Myocyte (in vitro differentiated cells): ENCODE measurements around the gene SBK2. TPM values are rescaled to one million over a fixed set of nuclear protein-coding genes. Genes with fewer than 3 reads are reported as not detected.

Experiments used
- DNase-seq: peaks from one replicate; pipeline ENCODE4 v3.0.0-alpha.2; 2012; ENCODE audit warnings: low read depth
- total RNA-seq: library from RNA; depleted of rRNA; stranded (reverse); fragments of >200 nt; gene quantifications from 2 replicates; pipeline ENCODE4 v1.2.3, GENCODE V29; 2014

SBK2 gene
- total RNA-seq, 1 donor from 2014 or later, result 39.9 TPM

- peak; percentile 93 for DNase-seq
Observed at GRCh38 chr19:55486971-55487923, 49.7 kb downstream of the SBK2 start.

- DNase-seq, result no peak
Observed at GRCh38 chr19:55486043-55486970, 50.6 kb downstream of the SBK2 start.

DNA sequence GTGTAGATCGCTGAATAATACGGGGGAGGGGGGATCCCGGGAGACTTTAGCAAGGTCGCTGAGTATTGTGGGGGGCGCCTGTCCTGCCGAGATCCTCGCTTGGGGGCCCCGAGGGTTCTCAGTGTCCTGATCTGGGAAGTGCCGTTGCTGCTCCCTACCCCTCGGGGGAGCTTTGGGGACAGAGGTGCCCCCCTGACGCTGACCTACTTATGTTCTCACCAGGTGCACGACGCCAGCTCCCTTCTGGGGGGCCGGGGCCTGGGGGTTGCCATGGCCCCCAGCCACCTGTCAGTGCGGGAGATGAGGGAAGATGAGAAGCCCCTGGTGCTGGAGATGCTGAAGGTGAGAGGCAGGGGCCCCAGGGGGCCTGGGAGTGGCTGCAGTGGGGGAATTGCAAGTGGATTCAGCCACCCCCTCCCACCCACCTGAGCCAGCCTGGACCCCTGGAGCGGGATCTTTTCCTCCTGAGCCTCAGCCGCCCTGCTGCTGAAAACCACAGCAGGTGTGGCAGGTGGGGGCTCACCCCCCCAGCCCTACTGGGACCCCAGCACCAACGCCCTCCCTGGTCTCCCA, 51.4 kb downstream of the SBK2 start:
- DNase-seq, result no peak

DNA sequence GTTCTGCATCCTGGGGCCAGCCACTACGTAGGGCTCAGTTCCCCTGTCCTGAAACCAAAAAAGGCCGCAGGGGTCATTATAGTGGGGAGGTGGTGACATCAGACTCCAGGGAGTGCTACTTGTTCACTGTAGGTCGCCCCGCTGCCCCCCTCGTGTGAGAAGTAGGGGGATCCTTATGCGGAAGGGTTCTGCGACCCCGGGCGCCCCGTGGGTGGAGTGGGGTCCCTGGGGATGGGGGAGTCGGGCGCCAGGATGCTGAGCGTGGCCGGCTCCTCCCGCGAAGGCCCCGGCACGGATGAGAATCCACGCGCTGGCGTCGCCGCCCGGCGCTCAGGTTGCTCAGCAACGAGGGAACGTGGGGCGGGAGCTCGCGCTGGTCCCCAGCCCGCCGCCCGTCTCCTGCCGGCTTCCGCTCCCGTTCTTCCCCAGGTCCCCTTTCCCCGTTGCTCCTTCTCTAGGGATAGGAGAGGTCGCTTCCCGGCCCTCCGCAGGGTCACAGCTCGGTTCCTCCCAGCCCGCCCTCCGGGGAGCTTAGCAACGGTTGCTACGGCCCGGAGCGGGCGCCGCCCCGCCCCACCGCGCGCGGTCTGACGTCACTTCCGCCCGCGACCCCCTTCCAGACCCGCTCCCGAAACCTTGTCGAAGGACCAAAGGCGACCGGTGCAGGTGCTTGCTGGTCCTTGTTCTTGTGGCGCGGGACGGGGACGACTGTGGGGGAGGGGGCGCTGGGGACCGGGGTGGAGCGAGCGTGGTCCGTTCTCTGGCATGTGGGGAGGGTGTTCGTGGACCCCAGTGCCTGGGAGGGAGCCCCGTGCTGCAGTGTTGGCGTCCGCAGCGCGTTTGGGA, 52.1 kb downstream of the SBK2 start, which contains the start of gene NAT14:
Gene NAT14, plus strand, starts transcription at position 596 of the 846 bp plus-strand sequence. CDS start 521 bp downstream, outside the sequence.
- peak; percentile 67 for DNase-seq

DNA sequence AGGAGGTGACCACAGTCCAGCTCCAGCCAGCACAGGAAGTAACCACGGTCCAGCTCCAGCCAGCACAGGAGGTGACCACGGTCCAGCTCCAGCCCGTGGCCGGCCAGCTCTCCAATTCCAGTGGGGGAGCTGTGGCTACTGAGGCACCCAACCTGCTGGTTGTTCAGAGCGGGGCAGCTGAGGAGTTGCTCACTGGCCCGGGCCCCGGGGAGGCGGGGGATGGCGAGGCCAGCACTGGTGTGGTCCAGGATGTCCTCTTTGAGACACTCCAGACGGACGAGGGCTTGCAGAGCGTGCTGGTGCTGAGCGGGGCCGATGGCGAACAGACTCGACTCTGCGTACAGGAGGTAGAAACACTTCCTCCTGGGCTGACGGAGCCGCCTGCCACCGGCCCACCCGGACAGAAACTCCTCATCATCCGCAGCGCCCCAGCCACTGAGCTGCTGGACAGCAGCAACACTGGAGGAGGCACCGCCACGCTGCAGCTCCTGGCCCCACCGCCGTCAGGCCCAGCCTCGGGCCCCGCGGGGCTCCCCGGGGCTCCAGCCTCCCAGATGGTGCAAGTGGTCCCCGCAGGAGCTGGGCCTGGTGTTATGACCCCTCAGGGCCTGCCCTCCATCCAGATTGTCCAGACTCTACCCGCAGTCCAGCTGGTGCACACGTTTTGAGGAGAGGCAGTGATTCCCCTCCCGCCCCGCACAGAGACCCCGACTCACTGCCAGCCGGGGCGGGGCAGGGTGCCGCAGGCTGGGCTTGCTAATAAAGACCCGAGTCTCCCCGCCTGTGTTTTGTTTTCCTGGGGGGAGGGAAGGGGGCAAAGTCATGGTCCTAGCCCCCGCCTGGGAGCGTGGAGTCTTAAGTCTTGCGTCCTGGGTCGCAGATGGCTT, 53.0 kb downstream of the SBK2 start:
- peak; percentile 70 for DNase-seq

DNA sequence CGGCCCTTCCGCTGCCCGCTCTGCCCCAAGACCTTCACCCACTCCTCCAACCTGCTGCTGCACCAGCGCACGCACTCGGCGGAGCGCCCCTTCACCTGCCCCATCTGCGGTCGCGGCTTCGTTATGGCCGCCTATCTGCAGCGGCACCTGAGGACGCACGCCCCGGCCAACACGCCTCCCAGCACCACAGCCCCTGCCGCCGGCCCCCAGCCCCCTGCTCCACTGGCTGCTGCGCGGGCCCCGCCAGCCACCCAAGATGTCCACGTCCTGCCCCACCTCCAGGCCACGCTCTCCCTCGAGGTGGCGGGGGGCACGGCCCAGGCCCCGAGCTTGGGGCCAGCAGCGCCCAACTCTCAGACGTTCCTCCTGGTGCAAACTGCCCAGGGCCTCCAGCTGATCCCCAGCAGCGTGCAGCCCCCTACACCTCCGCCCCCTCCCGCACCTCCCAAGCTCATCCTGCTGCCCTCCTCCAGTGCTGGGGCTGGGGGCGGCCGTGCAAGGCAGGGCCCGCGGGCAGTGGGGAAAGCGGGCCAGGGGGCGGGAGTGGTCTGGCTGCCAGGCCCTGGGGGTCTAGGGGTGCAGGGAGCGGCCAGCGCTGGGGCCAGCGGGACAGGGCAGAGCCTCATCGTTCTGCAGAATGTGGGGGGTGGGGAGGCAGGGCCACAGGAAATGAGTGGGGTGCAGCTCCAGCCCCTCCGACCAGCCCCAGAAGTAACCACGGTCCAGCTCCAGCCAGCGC, 53.8 kb downstream of the SBK2 start:
- no peak for DNase-seq

DNA sequence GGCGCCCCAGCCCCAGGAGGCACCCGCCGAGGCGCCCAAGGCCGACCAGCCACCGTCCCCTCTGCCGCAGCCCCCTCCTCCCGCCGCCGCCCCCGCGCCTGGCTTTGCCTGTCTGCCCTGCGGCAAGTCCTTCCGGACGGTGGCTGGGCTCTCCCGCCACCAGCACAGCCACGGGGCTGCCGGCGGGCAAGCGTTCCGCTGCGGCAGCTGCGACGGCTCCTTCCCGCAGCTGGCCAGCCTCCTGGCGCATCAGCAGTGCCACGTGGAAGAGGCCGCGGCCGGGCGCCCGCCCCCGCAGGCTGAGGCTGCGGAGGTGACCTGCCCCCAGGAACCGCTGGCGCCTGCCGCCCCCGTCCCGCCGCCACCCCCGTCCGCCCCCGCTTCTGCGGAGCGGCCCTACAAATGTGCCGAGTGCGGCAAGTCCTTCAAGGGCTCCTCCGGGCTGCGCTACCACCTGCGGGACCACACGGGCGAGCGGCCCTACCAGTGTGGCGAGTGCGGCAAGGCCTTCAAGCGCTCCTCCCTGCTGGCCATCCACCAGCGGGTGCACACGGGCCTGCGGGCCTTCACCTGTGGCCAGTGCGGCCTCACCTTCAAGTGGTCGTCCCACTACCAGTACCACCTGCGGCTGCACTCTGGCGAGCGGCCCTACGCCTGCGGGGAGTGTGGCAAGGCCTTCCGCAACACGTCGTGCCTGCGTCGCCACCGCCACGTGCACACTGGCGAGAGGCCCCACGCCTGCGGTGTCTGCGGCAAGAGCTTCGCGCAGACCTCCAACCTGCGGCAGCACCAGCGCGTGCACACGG, 54.6 kb downstream of the SBK2 start:
- no peak for DNase-seq

- no peak for DNase-seq
Observed at GRCh38 chr19:55481794-55482155, 55.2 kb downstream of the SBK2 start.

- DNase-seq, result no peak
Observed at GRCh38 chr19:55481148-55481793, 55.7 kb downstream of the SBK2 start.

- no peak for DNase-seq
Observed at GRCh38 chr19:55479451-55480230, 57.3 kb downstream of the SBK2 start.

DNA sequence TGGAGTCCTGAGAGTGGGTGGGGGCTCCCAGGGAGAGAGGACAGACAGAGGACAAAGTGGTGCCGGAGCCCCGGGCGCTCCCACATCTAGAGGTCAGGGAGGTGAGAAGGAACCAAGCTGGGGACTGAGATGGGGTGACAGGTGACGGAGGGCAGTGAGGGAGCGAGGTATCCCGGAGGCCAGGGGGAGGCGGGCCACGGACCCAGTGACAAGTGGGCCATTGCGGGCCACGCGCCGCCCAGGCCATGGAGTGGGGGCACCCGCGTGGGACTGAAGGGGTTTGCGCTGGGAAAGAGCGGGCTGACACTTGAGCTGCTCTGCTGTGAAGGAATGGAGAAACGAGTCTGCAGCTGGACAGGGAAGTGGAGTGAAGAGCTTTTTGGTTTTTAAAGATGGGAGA, 57.9 kb downstream of the SBK2 start:
- DNase-seq, result no peak

Other genes starting within 250 kb of the SBK2 start
- gene TMEM150B, start 211.8 kb downstream of the SBK2 start, total RNA-seq, result not detected in 2 replicates
- 17.3 and 28.9 TPM in 2 replicates for gene KMT5C, start 197.3 kb downstream of the SBK2 start, total RNA-seq
- gene COX6B2, start 182.4 kb downstream of the SBK2 start, total RNA-seq, result 0.24 TPM in 1 of 2 replicates, not detected in the other
- not detected in 2 replicates for gene GARIN5B, start 173.9 kb downstream of the SBK2 start, total RNA-seq
- 0.19 and 0.83 TPM in 2 replicates for gene IL11, start 166.7 kb downstream of the SBK2 start, total RNA-seq
- not detected in 2 replicates for gene TMEM190, start 160.3 kb downstream of the SBK2 start, total RNA-seq
- gene TMEM238, start 152.8 kb downstream of the SBK2 start, total RNA-seq, result not detected in 2 replicates
- gene RPL28, start 151.2 kb downstream of the SBK2 start, total RNA-seq, result 321 and 447 TPM in 2 replicates
- 39.8 and 54.9 TPM in 2 replicates for gene UBE2S, start 129.3 kb downstream of the SBK2 start, total RNA-seq
- not detected in 2 replicates for gene SHISA7, start 93.8 kb downstream of the SBK2 start, total RNA-seq
- 152 and 196 TPM in 2 replicates for gene ISOC2, start 75.5 kb downstream of the SBK2 start, total RNA-seq
- not detected in 2 replicates for gene C19orf85, start 72.4 kb downstream of the SBK2 start, total RNA-seq
- gene ZNF628, start 60.5 kb downstream of the SBK2 start, total RNA-seq, result 7.1 and 12.3 TPM in 2 replicates
- gene NAT14, start 51.9 kb downstream of the SBK2 start, total RNA-seq, result 24.7 and 26.4 TPM in 2 replicates
- 1.2 and 2.1 TPM in 2 replicates for gene SSC5D, start 48.7 kb downstream of the SBK2 start, total RNA-seq
- gene SBK3, start 8.4 kb upstream of the SBK2 start, total RNA-seq, result 1.4 and 5.1 TPM in 2 replicates
- 13.1 and 13.3 TPM in 2 replicates for gene ZNF579, start 43.7 kb upstream of the SBK2 start, total RNA-seq
- gene FIZ1, start 62.4 kb upstream of the SBK2 start, total RNA-seq, result 5.3 and 9.1 TPM in 2 replicates
- gene ZNF524, start 63.2 kb upstream of the SBK2 start, total RNA-seq, result 21.9 and 29.8 TPM in 2 replicates
- gene ZNF865, start 68.5 kb upstream of the SBK2 start, total RNA-seq, result 2.9 and 3.5 TPM in 2 replicates
- 8.7 and 9.3 TPM in 2 replicates for gene ZNF784, start 87.4 kb upstream of the SBK2 start, total RNA-seq
- gene ZNF580, start 103.9 kb upstream of the SBK2 start, total RNA-seq, result 10.2 and 14.7 TPM in 2 replicates
- gene ZNF581, start 106.5 kb upstream of the SBK2 start, total RNA-seq, result 11.4 and 13.2 TPM in 2 replicates
- 23.5 and 25.5 TPM in 2 replicates for gene CCDC106, start 111.1 kb upstream of the SBK2 start, total RNA-seq
- gene U2AF2, start 117.9 kb upstream of the SBK2 start, total RNA-seq, result 63.8 and 67.0 TPM in 2 replicates
- 73.4 and 93.4 TPM in 2 replicates for gene EPN1, start 138.1 kb upstream of the SBK2 start, total RNA-seq
- gene NLRP9, start 201.3 kb upstream of the SBK2 start, total RNA-seq, result not detected in 2 replicates
- gene RFPL4A, start 222.0 kb upstream of the SBK2 start, total RNA-seq, result not detected in 2 replicates
- not detected in 2 replicates for gene RFPL4AL1, start 232.0 kb upstream of the SBK2 start, total RNA-seq